HL-60 (cell line): ENCODE data around the gene SHROOM3.

Experiments
- DNase-seq, 2 experiments: peaks; one replicate each; pipeline ENCODE4 v3.0.0-alpha.2; 2010 to 2020; ENCODE audit warnings: low read depth in 1 of 2, low spot score in 1 of 2
- H3K27ac ChIP-seq: fragments of 250-450 bp; sonication (Bioruptor Pico); replicated peaks from 2 replicates; pipeline ENCODE4 v1.5.1; 2020; ENCODE audit warnings: mild to moderate bottlenecking, moderate library complexity
- H3K27me3 ChIP-seq: fragments of 250-450 bp; sonication (Bioruptor Pico); 2 replicates; pipeline ENCODE4 v1.5.1; 2021; ENCODE audit warnings: mild to moderate bottlenecking, moderate library complexity; ENCODE audit not compliant: insufficient read depth, poor library complexity, severe bottlenecking
- H3K4me3 ChIP-seq: replicated peaks from 2 replicates; pipeline ENCODE4 v1.5.1; 2011; ENCODE audit warnings: mild to moderate bottlenecking, control low read depth, low read length; ENCODE audit not compliant: insufficient read depth
- GABPA ChIP-seq: IDR thresholded peaks from 2 replicates; pipeline ENCODE4 v1.6.1; 2012; ENCODE audit warnings: low read depth
- POLR2AphosphoS5 ChIP-seq: IDR thresholded peaks from 2 replicates; pipeline ENCODE4 v1.6.1; 2012; ENCODE audit warnings: low read depth
- SPI1 ChIP-seq: IDR thresholded peaks from 2 replicates; pipeline ENCODE4 v1.6.1; 2012; ENCODE audit warnings: low read depth, mild to moderate bottlenecking, borderline replicate concordance
- TF ChIP-seq, protein P1 (sequence below): IDR thresholded peaks from one replicate; pipeline ENCODE4 v1.5.1; 2011; ENCODE audit warnings: low read length, control low read depth, inconsistent platforms; ENCODE audit not compliant: insufficient read depth
- TF ChIP-seq, protein P2 (sequence below): IDR thresholded peaks from 2 replicates; pipeline ENCODE4 v1.6.1; 2012; ENCODE audit warnings: low read depth; ENCODE audit not compliant: insufficient replicate concordance

Gene SHROOM3

DNA sequence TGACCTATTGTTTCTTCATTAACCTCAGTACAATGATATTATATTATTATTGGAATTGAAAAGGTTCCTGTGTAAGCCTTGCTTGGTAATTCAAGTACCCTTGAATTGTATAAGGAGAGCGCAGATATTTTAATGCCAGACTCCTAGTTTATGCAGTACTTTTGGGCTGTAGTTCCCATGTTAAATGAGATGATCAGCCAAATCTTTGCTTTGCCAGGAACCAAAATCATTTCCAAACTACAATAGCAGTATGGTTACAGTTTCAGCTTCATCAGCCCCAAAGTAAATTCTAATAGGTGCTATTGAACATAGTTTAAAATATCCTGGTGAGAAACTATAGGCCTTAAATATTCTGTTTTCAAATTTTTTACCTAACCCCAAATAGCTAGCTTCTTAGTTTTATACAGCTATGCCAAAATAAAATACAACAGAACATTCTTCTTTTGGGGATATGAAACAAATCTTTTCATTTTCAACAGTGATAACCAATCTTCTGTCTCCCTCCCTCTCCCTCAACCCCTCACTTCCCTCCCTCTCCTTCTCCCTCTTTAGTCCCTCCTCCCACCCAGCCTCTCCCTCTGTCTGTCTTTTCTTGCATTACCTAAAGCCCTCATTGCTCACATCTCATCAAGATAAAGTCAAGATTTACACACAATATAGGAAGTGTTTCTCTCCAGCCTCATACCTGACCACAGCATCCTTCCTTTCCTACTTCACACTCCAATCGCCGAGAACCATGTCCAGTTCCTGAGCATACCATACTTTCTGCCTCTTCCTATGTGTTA lies 190.1 kb downstream of the SHROOM3 start:
- Histone ChIP-seq H3K27ac (no peak overlapping the region), H3K27me3 (peaks cover 7% of the 10 kb centered on the region), H3K4me3 (no peak overlapping the region)
- no peak for DNase-seq
- TF ChIP-seq, protein P1, sequence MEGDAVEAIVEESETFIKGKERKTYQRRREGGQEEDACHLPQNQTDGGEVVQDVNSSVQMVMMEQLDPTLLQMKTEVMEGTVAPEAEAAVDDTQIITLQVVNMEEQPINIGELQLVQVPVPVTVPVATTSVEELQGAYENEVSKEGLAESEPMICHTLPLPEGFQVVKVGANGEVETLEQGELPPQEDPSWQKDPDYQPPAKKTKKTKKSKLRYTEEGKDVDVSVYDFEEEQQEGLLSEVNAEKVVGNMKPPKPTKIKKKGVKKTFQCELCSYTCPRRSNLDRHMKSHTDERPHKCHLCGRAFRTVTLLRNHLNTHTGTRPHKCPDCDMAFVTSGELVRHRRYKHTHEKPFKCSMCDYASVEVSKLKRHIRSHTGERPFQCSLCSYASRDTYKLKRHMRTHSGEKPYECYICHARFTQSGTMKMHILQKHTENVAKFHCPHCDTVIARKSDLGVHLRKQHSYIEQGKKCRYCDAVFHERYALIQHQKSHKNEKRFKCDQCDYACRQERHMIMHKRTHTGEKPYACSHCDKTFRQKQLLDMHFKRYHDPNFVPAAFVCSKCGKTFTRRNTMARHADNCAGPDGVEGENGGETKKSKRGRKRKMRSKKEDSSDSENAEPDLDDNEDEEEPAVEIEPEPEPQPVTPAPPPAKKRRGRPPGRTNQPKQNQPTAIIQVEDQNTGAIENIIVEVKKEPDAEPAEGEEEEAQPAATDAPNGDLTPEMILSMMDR, result no peak
- TF ChIP-seq, protein P2, sequence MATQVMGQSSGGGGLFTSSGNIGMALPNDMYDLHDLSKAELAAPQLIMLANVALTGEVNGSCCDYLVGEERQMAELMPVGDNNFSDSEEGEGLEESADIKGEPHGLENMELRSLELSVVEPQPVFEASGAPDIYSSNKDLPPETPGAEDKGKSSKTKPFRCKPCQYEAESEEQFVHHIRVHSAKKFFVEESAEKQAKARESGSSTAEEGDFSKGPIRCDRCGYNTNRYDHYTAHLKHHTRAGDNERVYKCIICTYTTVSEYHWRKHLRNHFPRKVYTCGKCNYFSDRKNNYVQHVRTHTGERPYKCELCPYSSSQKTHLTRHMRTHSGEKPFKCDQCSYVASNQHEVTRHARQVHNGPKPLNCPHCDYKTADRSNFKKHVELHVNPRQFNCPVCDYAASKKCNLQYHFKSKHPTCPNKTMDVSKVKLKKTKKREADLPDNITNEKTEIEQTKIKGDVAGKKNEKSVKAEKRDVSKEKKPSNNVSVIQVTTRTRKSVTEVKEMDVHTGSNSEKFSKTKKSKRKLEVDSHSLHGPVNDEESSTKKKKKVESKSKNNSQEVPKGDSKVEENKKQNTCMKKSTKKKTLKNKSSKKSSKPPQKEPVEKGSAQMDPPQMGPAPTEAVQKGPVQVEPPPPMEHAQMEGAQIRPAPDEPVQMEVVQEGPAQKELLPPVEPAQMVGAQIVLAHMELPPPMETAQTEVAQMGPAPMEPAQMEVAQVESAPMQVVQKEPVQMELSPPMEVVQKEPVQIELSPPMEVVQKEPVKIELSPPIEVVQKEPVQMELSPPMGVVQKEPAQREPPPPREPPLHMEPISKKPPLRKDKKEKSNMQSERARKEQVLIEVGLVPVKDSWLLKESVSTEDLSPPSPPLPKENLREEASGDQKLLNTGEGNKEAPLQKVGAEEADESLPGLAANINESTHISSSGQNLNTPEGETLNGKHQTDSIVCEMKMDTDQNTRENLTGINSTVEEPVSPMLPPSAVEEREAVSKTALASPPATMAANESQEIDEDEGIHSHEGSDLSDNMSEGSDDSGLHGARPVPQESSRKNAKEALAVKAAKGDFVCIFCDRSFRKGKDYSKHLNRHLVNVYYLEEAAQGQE, result no peak
- TF ChIP-seq SPI1, result no peak
- no peak for TF ChIP-seq POLR2AphosphoS5
- TF ChIP-seq GABPA, result no peak

DNA sequence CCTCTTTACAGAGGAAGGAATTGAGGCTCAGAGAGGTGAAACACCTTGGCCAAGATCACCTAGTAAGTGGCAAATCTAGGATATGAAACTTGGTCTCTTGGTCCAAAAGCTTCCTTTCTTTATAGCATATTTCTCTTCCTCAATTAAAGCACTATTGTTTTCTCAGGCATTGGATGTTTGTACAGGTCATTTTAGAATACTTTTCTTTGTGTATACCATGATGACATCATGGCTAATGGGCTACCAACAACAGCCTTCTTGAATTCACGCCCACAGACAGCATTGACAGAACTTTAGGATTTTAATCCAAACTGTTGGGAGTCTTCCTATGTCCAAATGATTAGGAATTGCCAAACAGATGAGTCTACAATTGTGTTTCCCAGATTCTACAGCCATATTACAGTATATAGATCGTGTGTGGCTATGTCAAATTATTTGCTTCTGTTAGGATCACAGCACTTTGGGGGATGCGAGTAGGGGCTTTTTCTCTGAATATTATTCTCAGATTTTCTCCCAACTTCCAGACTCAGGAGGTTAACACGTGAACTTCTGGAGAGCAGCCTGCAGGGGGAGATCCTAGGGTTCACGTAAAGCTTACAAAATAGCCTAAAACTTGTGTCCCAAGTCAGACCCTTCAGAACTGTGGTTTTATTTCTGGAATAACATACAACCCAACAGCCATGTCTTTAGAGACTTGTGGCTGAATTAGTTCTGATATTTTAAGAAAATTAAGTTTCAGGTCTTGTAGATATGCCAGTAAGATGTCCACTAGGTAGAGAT lies 191.8 kb downstream of the SHROOM3 start:
- Histone ChIP-seq H3K27ac (no peak overlapping the region), H3K4me3 (no peak overlapping the region), H3K27me3 (peaks cover 9% of the 10 kb centered on the region)
- TF ChIP-seq POLR2AphosphoS5 (no peak), GABPA (no peak), SPI1 (no peak)
- TF ChIP-seq, protein P1, result no peak
- TF ChIP-seq, protein P2, result no peak
- no peak for DNase-seq

DNA sequence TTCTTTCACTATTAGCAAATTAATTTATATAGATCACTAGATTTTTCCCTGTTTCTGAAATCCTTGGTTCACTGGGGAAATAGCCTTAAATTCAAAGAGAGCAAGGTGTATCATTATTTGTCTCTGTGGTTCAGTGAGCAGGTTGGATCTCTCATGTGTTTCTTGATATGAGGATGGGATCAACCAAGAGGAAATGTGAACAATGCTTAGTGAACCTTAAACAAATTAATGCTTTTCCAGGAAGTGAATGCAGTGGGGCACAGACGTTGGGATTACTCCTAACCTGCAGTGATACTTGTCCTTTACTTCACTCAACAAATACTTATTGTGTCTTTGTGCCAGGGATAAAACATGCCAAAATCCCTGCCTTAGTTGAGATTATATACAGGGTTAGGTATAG lies 193.2 kb downstream of the SHROOM3 start:
- Histone ChIP-seq H3K27ac (no peak overlapping the region), H3K4me3 (no peak overlapping the region), H3K27me3 (peaks cover 6% of the 10 kb centered on the region)
- DNase-seq, result no peak
- TF ChIP-seq GABPA (no peak), POLR2AphosphoS5 (no peak)
- TF ChIP-seq, protein P1, result no peak
- TF ChIP-seq, protein P2, result no peak
